Heart right ventricle (tissue), 16 donors: ENCODE measurements around the gene CDH7. TPM values are rescaled to one million over a fixed set of nuclear protein-coding genes. Genes with fewer than 3 reads are reported as not detected.

Source experiments
- ATAC-seq, 8 donors: fragments of 200-7000 bp; cut with Tn5 transposase; one replicate each; pipeline ENCODE4 v1.9.1; 2020; ENCODE audit warnings: mild to moderate bottlenecking in 8 of 8, moderate library complexity in 8 of 8, moderate number of reproducible peaks in 1 of 8
- DNase-seq, 2 donors: peaks; one replicate each; pipeline ENCODE4 v3.0.0-alpha.2; 2020
- H3K27ac ChIP-seq, 10 donors: fragments of 200-600 bp; sonication (generic) in 2 of 10; one replicate each; pipeline versions ENCODE4 v1.5.0 to v1.8.0; 2020 to 2022; ENCODE audit warnings: mild to moderate bottlenecking in 3 of 10
- H3K27me3 ChIP-seq, 7 donors: fragments of 200-600 bp; one replicate each; pipeline ENCODE4 v1.8.0; 2021 to 2022; ENCODE audit warnings: mild to moderate bottlenecking in 2 of 7
- H3K36me3 ChIP-seq, 9 donors: fragments of 200-600 bp; sonication (generic) in 1 of 9; one replicate each; pipeline versions ENCODE4 v1.5.0 to v1.8.0; 2020 to 2022; ENCODE audit warnings: mild to moderate bottlenecking in 2 of 9
- H3K4me1 ChIP-seq, 9 donors: fragments of 200-600 bp; sonication (generic) in 1 of 9; one replicate each; pipeline versions ENCODE4 v1.5.0 to v1.8.0; 2020 to 2022; ENCODE audit warnings: mild to moderate bottlenecking in 4 of 9
- H3K4me3 ChIP-seq, 10 donors: fragments of 200-600 bp; sonication (generic) in 2 of 10; one replicate each; pipeline versions ENCODE4 v1.5.0 to v1.8.0; 2020 to 2022; ENCODE audit warnings: mild to moderate bottlenecking in 7 of 10, moderate library complexity in 2 of 10
- H3K9me3 ChIP-seq, 11 donors: fragments of 200-600 bp in 10 of 11; sonication (generic) in 2 of 11; one replicate each; pipeline versions ENCODE4 v1.5.0 to v1.8.0; 2013 to 2022; ENCODE audit warnings: mild to moderate bottlenecking in 2 of 11, control low read depth in 1 of 11, moderate library complexity in 1 of 11
- CTCF ChIP-seq, 9 donors: fragments of 200-600 bp; sonication (generic) in 2 of 9; IDR thresholded peaks; one replicate each; pipeline versions ENCODE4 v1.5.0 to v1.8.0; 2021 to 2022; ENCODE audit warnings: antibody characterized with exemption in 9 of 9, mild to moderate bottlenecking in 5 of 9, moderate library complexity in 1 of 9
- WGBS, 2 donors: extraction: QIAGEN DNeasy Blood & Tissue Kit; methylation state at CpG; one replicate each; pipeline ENCODE4 v1.1.7; 2013; ENCODE audit warnings: inconsistent platforms in 1 of 2; 5-methylcytosine and 5-hydroxymethylcytosine counted together
- intact Hi-C, 10 donors: fragments of 100-400 bp; cut with DNase I; formaldehyde crosslinking; loops; one replicate each; pipeline versions ENCODE4 v1.11.1 to v1.14.2; 2022
- polyA plus RNA-seq, 2 donors: library from polyadenylated mRNA; stranded (reverse); fragments of 200-250 nt; gene quantifications; one replicate each; pipeline ENCODE4 v1.2.3, GENCODE V29; 2013
- total RNA-seq, 10 donors: library from RNA; stranded (reverse); fragmentation: NEBNext Ultra II Directional in 3 of 10; extraction: Animal tissue kit (Norgen Biotek cat#: 25700) in 3 of 10; gene quantifications; one replicate each; pipeline versions ENCODE4 v1.2.1 to v1.2.4, GENCODE V29; 2021 to 2023
- donor health status: Arrhythmogenic right ventricular cardiomyopathy.
- donor health status: ischemic (EF 13 %, LVEDD 7.1; RV severe dilation, severe dysfunction).
- donor health status: healthy with polysubstance abuse.
- donor health status: DM: no; HTN: yes; CAD: no.
- donor health status: DM: no; HTN: no; CAD: no.
- donor health status: ischemic (EF 25% LVEDD 6.9; RV normal size, moderate dysfunction).
- donor health status: ischemic (EF 25% LVEDD 5.7; RV mildly dilated, moderate dysfunction).
- donor health status: healthy.
- donor health status: DM: yes; HTN: yes; CAD: no.
- donor health status: Ischemic cardiomyopathy.
- donor health status: ischemic (EF 35%, LVEDD 5.7; RV mildly dilated, moderate dysfunction).
- donor health status: nonischemic (EF 11% LVEDD 7.7; RV severe dilation, severe dysfunction).
- donor health status: DM: yes; HTN: yes; CAD: no.
- donor health status: PGD.
- donor health status: ischemic (EF 29% LVEDD 5.4; RV normal size, mild dysfunction).
- donor health status: nonischemic (EF 23%, LVEDD 6.1; RV moderate dilation, normal function).

Gene CDH7
- total and polyA plus RNA-seq, 12 donors: not detected

GRCh38 chr18:65768120-65768778 is 17.4 kb downstream of the CDH7 start:
- intact Hi-C loops: no loop called here
- H3K9me3 ChIP-seq: no peaks in the 10 kb centered on the region
- no peaks in the 10 kb centered on the region for H3K27me3 ChIP-seq
- WGBS, 2 donors: 80 to 82% methylated on average over 15 of the region's 15 CpGs
- DNase-seq (no peak), ATAC-seq (no peak)
- H3K4me3 ChIP-seq: no peak overlapping the region
- no peak overlapping the region for H3K27ac ChIP-seq
- TF ChIP-seq CTCF (IDR thresholded peaks at IDR 0.05): no peak
- no peaks in the 10 kb centered on the region for H3K36me3 ChIP-seq
- H3K4me1 ChIP-seq: no peaks in the 10 kb centered on the region

DNA sequence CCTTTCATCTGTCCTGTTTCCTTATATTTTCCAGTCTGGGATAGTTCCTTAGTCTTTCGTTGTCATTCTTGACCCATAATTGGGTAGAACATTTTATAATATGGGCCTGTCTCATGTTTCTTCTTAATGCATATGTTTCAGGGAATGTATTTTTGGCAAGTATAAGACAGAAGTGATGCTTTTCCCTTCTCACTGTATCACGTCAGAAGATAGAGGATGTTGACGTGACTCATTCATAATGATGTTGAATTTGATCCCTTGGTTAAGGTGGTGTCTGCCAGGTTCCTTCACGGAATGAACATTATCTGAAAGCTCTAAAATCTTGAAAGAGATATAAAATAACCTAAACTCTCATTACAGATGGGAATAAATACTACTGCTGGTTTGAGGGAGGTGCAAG is 18.8 kb downstream of the CDH7 start:
- intact Hi-C loops: no loop called here
- no peaks in the 10 kb centered on the region for H3K27me3 ChIP-seq
- H3K4me1 ChIP-seq: no peaks in the 10 kb centered on the region
- WGBS, 2 donors: 69 to 72% methylated on average over 4 of the region's 4 CpGs
- no peaks in the 10 kb centered on the region for H3K9me3 ChIP-seq
- no peak overlapping the region for H3K4me3 ChIP-seq
- ATAC-seq (no peak), DNase-seq (no peak)
- no peak overlapping the region for H3K27ac ChIP-seq
- no peak for TF ChIP-seq CTCF (IDR thresholded peaks at IDR 0.05)
- no peaks in the 10 kb centered on the region for H3K36me3 ChIP-seq

DNA sequence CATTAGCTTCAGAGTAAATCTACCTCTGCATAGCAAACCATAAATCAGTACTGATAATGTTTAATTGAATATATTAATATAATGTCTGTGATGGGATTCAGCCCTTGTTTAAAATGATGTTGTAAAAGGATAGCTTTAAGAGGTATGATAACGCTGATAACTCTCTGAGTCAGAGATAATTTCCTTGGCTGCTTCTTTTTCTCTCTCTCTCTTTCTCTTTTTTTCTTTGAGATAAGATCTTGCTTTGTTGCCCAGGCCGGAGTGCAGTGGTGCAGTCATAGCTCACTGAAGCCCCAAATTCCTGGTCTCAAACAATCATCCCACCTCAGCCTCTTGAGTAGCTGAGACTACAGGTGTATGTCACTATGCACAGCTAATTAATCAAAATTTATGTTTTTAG is 35.7 kb downstream of the CDH7 start:
- DNase-seq (no peak), ATAC-seq (no peak)
- H3K27ac ChIP-seq: no peak overlapping the region
- intact Hi-C loops: no loop called here
- H3K9me3 ChIP-seq: peaks cover 0 to under 1% (median 0%) of the 10 kb centered on the region in 11 donors
- 42 to 43% methylated on average over 2 of the region's 2 CpGs for WGBS, 2 donors
- TF ChIP-seq CTCF (IDR thresholded peaks at IDR 0.05): no peak
- no peak overlapping the region for H3K4me3 ChIP-seq
- H3K27me3 ChIP-seq: no peaks in the 10 kb centered on the region
- no peaks in the 10 kb centered on the region for H3K36me3 ChIP-seq
- no peaks in the 10 kb centered on the region for H3K4me1 ChIP-seq

DNA sequence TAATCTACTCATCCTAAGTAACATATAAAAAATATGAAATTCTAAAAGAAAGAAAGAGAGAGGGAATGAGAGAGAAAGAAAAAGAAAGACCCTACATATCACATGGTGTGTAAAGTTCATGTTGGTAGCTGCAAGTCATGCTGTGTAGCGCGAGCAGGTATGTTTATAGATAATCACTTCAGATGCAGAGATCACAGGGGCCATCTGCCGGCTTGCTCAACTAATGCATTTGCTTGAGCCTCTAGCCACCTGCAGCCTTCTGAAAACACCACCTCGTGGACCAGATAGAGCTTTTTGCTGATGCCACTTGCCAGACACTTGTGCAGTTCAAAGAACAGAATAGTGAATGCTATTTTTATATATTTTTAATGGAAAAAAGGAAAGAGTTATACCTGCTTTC is 37.6 kb downstream of the CDH7 start:
- Histone ChIP-seq H3K4me3 (no peak overlapping the region), H3K4me1 (no peaks in the 10 kb centered on the region), H3K27ac (no peak overlapping the region), H3K36me3 (no peaks in the 10 kb centered on the region), H3K9me3 (no peaks in the 10 kb centered on the region), H3K27me3 (no peaks in the 10 kb centered on the region)
- WGBS, 2 donors: 53 to 64% methylated on average over 4 of the region's 4 CpGs
- TF ChIP-seq CTCF (IDR thresholded peaks at IDR 0.05): no peak
- DNase-seq: no peak
- intact Hi-C loops: no loop called here
- ATAC-seq: no peak
